H1 (cell line): Measurements from ENCODE around the gene CD53. TPM values are rescaled to one million over a fixed set of nuclear protein-coding genes. Genes with fewer than 3 reads are reported as not detected.

ENCODE experiments used
- CTCF ChIP-seq, 3 experiments: IDR thresholded peaks; 1 replicate in 2 of 3; 2 replicates in 1 of 3; pipeline versions ENCODE4 v1.5.1 to v1.6.1; 2011; ENCODE audit warnings: low read length in 3 of 3, mild to moderate bottlenecking in 3 of 3, inconsistent platforms in 2 of 3, low read depth in 1 of 3, moderate library complexity in 1 of 3; ENCODE audit not compliant: insufficient read depth in 1 of 3; ENCODE audit errors: control extremely low read depth in 1 of 3
- polyA plus RNA-seq, 7 experiments: library from polyadenylated mRNA; depleted of rRNA in 3 of 7; stranded (reverse) in 5 of 7; unstranded in 2 of 7; fragments of >200 nt in 5 of 7; fragments of 200-250 nt in 2 of 7; gene quantifications; 1 replicate in 5 of 7; 2 replicates in 1 of 7; 4 replicates in 1 of 7; pipeline versions ENCODE4 v1.2.1 to v1.2.3, GENCODE V29; 2011 to 2013; ENCODE audit warnings: missing spikeins in 2 of 7, mixed read lengths in 2 of 7
- total RNA-seq: library from RNA; stranded (reverse); fragmentation: NEBNext Ultra II Directional; extraction: Animal tissue kit (Norgen Biotek cat#: 25700); gene quantifications from 2 replicates; pipeline ENCODE4 v1.2.1, GENCODE V29; 2021

The CD53 gene
- total and polyA plus RNA-seq, 2 of the 8 experiments (the other 6 are each of a cell fraction or from before 2014, with no cell fraction given) = 0.56 to 1.0 TPM

GRCh38 chr1:110850145-110850544, 22.8 kb upstream of the CD53 start (continued):
- TF ChIP-seq CTCF (IDR thresholded peaks at IDR 0.05; ENCODE audit: control extremely low read depth in 1 of 3, insufficient read depth in 1 of 3, low read depth in 1 of 3, low read length in 3 of 3) = no peak
